Measurements from ENCODE around the gene BMP8A.
A peak's percentile ranks its signal among the peaks of the same experiment; 100 is the strongest.
"Not testable (repeated sequence)": the region's sequence is repeated elsewhere in the genome, so short reads cannot be mapped to it uniquely, and the experiment has no call there.

BMP8A gene

GRCh38 chr1:39522221-39522620 lies 30.8 kb downstream of the BMP8A start:
- not testable (repeated sequence) for H3K27me3 Mint-ChIP-seq, H3K4me3 Mint-ChIP-seq

GRCh38 chr1:39522661-39523567 lies 31.5 kb downstream of the BMP8A start:
- H3K9me3 Mint-ChIP-seq: no peaks in the 10 kb centered on the region
- H3K36me3 Mint-ChIP-seq: no peaks in the 10 kb centered on the region
- H3K27ac Mint-ChIP-seq: no peak overlapping the region
- DNase-seq: no peak
- CTCF ChIA-PET: no interaction called here
- H3K27me3 Mint-ChIP-seq: no peaks in the 10 kb centered on the region
- H3K4me1 Mint-ChIP-seq: peaks cover 14% of the 10 kb centered on the region
- H3K4me3 Mint-ChIP-seq: no peak overlapping the region

More at GRCh38 chr1:39522221-39522620, 30.8 kb downstream of the BMP8A start:
- peaks cover 14% of the 10 kb centered on the region for H3K4me1 Mint-ChIP-seq
- H3K27ac Mint-ChIP-seq, DNase-seq, CTCF ChIA-PET, H3K36me3 Mint-ChIP-seq, H3K9me3 Mint-ChIP-seq: not testable (repeated sequence)

DNA sequence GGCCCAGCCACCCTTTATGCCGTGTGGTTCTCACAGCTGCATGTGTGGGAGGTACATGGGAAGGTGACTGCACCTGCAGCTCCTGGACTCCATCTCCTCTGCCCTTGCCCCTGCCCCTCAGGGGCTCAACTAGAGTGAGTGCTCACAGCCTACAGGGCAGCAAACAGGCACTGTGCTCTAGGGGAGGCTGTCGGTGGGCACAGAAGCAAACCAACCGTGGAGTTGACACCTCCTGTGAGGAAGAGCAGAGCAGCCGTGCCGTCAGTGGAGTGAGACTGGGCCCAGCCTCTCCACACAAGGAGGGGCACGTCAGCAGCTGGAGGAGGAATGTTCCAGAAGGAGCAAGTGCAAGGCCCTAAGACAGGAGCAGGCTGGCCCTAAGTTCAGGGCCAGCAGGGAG lies 32.7 kb downstream of the BMP8A start:
- Mint-ChIP-seq H3K4me3 (no peak overlapping the region), H3K27me3 (no peaks in the 10 kb centered on the region), H3K36me3 (no peaks in the 10 kb centered on the region), H3K9me3 (no peaks in the 10 kb centered on the region), H3K4me1 (peaks cover 14% of the 10 kb centered on the region), H3K27ac (peak overlapping the region; percentile 64)
- no peak for DNase-seq
- CTCF ChIA-PET: no interaction called here

- H3K27me3 Mint-ChIP-seq: no peaks in the 10 kb centered on the region
- no peak for DNase-seq
- peaks cover 14% of the 10 kb centered on the region for H3K4me1 Mint-ChIP-seq
- H3K4me3 Mint-ChIP-seq: no peak overlapping the region
- H3K36me3 Mint-ChIP-seq: no peaks in the 10 kb centered on the region
- no peak overlapping the region for H3K27ac Mint-ChIP-seq
- CTCF ChIA-PET: no interaction called here
- H3K9me3 Mint-ChIP-seq: no peaks in the 10 kb centered on the region
Observed at GRCh38 chr1:39524591-39525365, 33.3 kb downstream of the BMP8A start.

DNA sequence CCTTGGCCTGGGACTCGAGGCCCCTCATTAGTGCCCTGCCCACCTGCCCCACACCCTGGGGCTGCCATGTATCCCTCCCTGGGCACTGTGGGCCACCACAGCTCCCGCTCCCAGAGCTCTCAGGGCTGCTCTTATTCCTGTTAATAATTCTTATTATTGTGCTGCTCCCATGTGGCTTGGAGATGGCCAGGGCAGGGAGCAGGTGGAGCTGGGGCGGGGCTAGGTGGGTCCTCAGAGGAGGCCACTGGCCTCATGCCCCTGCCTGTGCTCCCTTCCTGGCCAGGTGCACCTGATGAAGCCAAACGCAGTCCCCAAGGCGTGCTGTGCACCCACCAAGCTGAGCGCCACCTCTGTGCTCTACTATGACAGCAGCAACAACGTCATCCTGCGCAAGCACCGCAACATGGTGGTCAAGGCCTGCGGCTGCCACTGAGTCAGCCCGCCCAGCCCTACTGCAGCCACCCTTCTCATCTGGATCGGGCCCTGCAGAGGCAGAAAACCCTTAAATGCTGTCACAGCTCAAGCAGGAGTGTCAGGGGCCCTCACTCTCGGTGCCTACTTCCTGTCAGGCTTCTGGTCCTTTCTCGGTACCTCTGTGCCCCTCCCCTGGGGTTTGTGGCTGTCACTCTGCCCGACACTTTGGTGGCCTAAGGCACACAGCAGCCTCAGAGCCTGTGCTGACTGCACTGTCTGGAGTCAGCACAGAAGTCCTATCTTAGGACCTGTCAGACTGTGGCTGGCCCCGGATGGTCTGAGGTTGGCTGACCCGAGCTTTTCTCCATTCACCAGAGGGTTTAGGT lies 34.1 kb downstream of the BMP8A start:
- Mint-ChIP-seq H3K9me3 (no peaks in the 10 kb centered on the region), H3K36me3 (no peaks in the 10 kb centered on the region), H3K4me3 (no peak overlapping the region), H3K27ac (peak overlapping the region; percentile 7), H3K27me3 (no peaks in the 10 kb centered on the region), H3K4me1 (peaks cover 14% of the 10 kb centered on the region)
- CTCF ChIA-PET: interaction anchor here (2.6 kb wide), 1 partner anchor 14 kb away, joined by 11 read pairs; no protein-coding TSS in a partner anchor
- DNase-seq: peak; percentile 68

GRCh38 chr1:39526466-39527189 lies 35.2 kb downstream of the BMP8A start:
- H3K27me3 Mint-ChIP-seq: no peaks in the 10 kb centered on the region
- H3K4me3 Mint-ChIP-seq: no peak overlapping the region
- H3K27ac Mint-ChIP-seq: no peak overlapping the region
- H3K36me3 Mint-ChIP-seq: peaks cover 3% of the 10 kb centered on the region
- peaks cover 14% of the 10 kb centered on the region for H3K4me1 Mint-ChIP-seq
- no peak for DNase-seq
- CTCF ChIA-PET: interaction anchor here (0.6 to 2.6 kb wide), 2 partner anchors 13 to 196 kb away, joined by 3 to 11 read pairs; no protein-coding TSS in a partner anchor
- no peaks in the 10 kb centered on the region for H3K9me3 Mint-ChIP-seq

GRCh38 chr1:39527190-39527579 lies 35.7 kb downstream of the BMP8A start:
- not testable (repeated sequence) for H3K9me3 Mint-ChIP-seq, H3K27ac Mint-ChIP-seq, DNase-seq, H3K4me3 Mint-ChIP-seq, H3K36me3 Mint-ChIP-seq, H3K27me3 Mint-ChIP-seq
- peaks cover 14% of the 10 kb centered on the region for H3K4me1 Mint-ChIP-seq
- CTCF ChIA-PET: interaction anchor here (2.6 kb wide), 1 partner anchor 13 kb away, joined by 11 read pairs; no protein-coding TSS in a partner anchor

- no peaks in the 10 kb centered on the region for H3K9me3 Mint-ChIP-seq
- H3K27me3 Mint-ChIP-seq: no peaks in the 10 kb centered on the region
- CTCF ChIA-PET: interaction anchor here (2.6 kb wide), 1 partner anchor 12 kb away, joined by 11 read pairs; no protein-coding TSS in a partner anchor
- peaks cover 14% of the 10 kb centered on the region for H3K4me1 Mint-ChIP-seq
- DNase-seq: no peak
- H3K27ac Mint-ChIP-seq: no peak overlapping the region
- H3K4me3 Mint-ChIP-seq: no peak overlapping the region
- peaks cover 5% of the 10 kb centered on the region for H3K36me3 Mint-ChIP-seq
Observed at GRCh38 chr1:39528082-39528481, 36.6 kb downstream of the BMP8A start.

DNA sequence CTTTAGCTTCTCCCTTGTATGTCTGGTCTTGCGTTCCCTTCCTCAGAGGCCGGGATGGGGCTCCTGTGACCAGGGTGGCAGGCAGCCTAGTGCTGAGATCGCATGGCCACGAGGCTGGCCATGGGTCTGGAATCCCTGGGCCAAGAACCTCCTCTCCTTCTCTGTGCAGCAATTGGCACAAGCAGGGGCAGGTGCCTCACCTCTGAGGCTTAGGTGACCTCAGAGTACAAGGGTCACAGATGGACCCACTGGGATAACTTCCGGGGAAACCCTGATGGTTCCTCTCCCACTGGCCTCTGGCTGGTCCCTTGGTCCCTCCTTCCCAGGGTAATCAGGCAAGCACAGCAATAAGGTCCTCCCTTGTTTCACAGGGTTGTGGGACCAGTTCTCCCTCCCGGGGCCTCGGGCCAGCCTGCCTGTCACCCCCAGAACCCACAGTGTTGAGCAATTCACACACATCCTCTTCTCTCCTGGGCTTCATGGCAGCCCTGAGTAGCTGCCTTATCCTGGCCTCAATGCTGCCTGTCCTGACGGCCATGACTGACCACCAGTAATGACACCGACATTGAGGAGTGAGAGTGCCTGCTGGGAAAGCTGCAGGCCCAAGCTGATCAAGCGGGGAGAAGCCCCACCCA lies 38.6 kb downstream of the BMP8A start:
- no peak for DNase-seq
- H3K27me3 Mint-ChIP-seq: no peaks in the 10 kb centered on the region
- no peak overlapping the region for H3K4me3 Mint-ChIP-seq
- no peak overlapping the region for H3K27ac Mint-ChIP-seq
- H3K36me3 Mint-ChIP-seq: peaks cover 5% of the 10 kb centered on the region
- no peaks in the 10 kb centered on the region for H3K9me3 Mint-ChIP-seq
- H3K4me1 Mint-ChIP-seq: peaks cover 9% of the 10 kb centered on the region
- CTCF ChIA-PET: interaction anchor here (1.0 kb wide), 1 partner anchor 13 kb away, joined by 3 read pairs; no protein-coding TSS in a partner anchor

DNA sequence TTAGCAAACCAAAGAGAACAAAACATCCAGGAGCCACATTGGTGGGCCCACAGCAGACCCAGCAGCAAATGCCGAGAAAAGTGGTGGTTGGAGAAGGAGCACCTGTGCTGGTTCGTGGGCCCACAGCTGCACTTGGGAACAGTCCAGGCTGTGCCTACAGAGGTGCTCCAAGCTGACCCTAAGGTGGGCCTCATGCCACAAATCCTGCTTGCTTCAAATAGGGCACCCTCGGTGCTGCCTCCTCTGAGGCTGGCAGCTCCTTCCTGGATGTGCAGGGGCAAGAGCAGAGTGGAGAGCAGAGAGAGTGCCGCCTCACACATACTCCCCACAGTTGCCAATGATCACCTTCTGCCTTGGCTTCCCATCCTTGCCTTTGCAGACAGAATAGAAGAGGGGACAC lies 40.1 kb downstream of the BMP8A start:
- no peak for DNase-seq
- H3K4me1 Mint-ChIP-seq: no peaks in the 10 kb centered on the region
- H3K9me3 Mint-ChIP-seq: no peaks in the 10 kb centered on the region
- no peak overlapping the region for H3K4me3 Mint-ChIP-seq
- H3K27ac Mint-ChIP-seq: no peak overlapping the region
- H3K27me3 Mint-ChIP-seq: no peaks in the 10 kb centered on the region
- H3K36me3 Mint-ChIP-seq: peaks cover 5% of the 10 kb centered on the region
- CTCF ChIA-PET: no interaction called here

- Mint-ChIP-seq H3K4me1 (no peaks in the 10 kb centered on the region), H3K36me3 (peaks cover 6% of the 10 kb centered on the region)
- CTCF ChIA-PET: no interaction called here
Observed at GRCh38 chr1:39533442-39533841, 42.0 kb downstream of the BMP8A start.

GRCh38 chr1:39538531-39539251 lies 47.3 kb downstream of the BMP8A start:
- Mint-ChIP-seq H3K27ac (peak overlapping the region; percentile 78), H3K36me3 (peaks cover 17% of the 10 kb centered on the region), H3K9me3 (no peaks in the 10 kb centered on the region), H3K4me1 (no peaks in the 10 kb centered on the region), H3K27me3 (no peaks in the 10 kb centered on the region), H3K4me3 (no peak overlapping the region)
- CTCF ChIA-PET: interaction anchor here (0.6 to 5.2 kb wide), 19 partner anchors 11 to 447 kb away, joined by 3 to 30 read pairs (median 3); no protein-coding TSS in a partner anchor
- DNase-seq: no peak

More at GRCh38 chr1:39533442-39533841, 42.0 kb downstream of the BMP8A start:
- H3K27me3 Mint-ChIP-seq: no peaks in the 10 kb centered on the region
- no peak for DNase-seq
- no peak overlapping the region for H3K4me3 Mint-ChIP-seq
- H3K27ac Mint-ChIP-seq: no peak overlapping the region
- H3K9me3 Mint-ChIP-seq: no peaks in the 10 kb centered on the region
